GM19438 (cell line): ENCODE measurements around the gene IFNGR2.
"Not testable (repeated sequence)": the region's sequence is repeated elsewhere in the genome, so short reads cannot be mapped to it uniquely, and the experiment has no call there.

Source experiments
- ATAC-seq: cut with Tn5 transposase; IDR thresholded peaks from one replicate; pipeline ENCODE4 v1.9.1; 2021; ENCODE audit warnings: low read depth; ENCODE audit not compliant: unreplicated experiment

IFNGR2 gene

DNA sequence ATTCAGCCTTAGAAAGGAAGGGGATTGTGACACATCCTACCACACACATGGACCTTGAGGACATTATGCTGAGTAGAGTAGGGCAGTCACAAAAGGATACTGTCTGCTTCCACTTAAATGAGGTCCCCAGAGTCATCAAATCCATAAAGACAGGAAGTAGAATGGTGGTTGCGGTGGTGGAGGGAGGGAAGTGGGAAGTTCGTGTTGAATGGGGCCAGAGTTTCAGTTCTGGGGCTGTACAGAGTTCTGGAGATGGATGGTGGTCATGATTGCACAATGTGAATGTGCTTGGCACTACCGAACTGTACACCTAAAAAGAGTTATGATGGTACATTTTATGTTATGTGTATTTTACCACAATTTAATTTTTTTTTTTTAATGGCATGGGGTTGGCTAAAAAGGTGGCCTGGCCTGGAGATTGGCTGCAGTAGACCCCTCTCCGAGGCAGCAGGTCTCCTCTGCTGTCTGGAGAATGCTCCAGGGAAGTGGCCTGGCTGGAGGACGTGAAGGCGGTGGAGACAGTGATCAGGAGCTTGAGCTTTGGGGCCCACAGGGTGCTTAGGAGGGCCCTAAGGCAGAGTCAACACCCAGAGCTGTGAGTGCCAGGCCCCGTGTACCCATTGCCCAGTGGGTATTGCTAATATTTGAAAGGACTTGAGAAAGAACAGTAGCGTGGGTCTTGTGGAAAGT lies 30.4 kb downstream of the IFNGR2 start:
- no peak for ATAC-seq

GRCh38 chr21:33434770-33435360 lies 31.7 kb downstream of the IFNGR2 start:
- peak; percentile 85 for ATAC-seq

GRCh38 chr21:33437140-33437539 lies 33.9 kb downstream of the IFNGR2 start:
- no peak for ATAC-seq

GRCh38 chr21:33441489-33442477 lies 38.6 kb downstream of the IFNGR2 start:
- ATAC-seq = peak; percentile 62

GRCh38 chr21:33443194-33443593 lies 40.0 kb downstream of the IFNGR2 start:
- ATAC-seq = no peak

- ATAC-seq = no peak
Measured at GRCh38 chr21:33444499-33444898, 41.3 kb downstream of the IFNGR2 start.

DNA sequence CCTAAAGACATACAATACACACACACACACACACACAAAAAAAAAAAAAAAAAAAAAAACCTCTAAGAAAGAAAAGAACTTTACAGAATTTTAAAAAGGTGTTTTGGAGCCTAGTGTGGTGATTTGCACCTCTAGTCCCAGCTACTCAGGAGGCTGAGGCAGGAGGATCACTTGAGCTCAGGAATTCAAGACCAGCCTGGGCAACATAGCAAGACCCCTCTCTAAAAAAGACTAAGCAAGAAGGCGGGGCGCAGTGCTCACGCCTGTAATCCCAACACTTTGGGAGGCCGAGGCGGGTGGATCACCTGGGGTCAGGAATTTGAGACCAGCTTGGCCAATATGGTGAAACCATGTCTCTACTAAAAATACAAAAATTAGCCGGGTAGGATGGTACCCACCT lies 43.4 kb downstream of the IFNGR2 start:
- ATAC-seq = not testable (repeated sequence)

- no peak for ATAC-seq
Measured at GRCh38 chr21:33449616-33450015, 46.4 kb downstream of the IFNGR2 start.

DNA sequence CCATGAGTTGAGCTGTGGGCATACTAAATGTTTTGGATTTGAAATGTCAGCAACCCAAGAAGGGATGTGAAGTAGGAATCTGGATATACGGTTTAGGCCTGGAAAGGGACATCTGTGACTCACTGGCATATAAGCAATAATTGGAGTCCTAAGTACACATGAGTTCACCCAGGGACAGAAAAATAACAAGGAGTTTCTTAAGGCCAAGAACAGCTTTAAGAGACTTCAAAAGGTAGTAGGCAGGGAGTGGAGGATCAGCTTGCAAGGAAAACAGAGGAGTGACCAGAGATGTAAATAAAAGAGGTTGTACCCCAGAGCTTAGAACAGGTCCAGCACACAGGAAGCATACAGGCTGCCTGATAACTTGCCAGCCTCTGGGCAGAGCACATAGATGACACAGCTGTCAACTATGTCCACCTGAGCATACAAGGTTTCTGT lies 48.4 kb downstream of the IFNGR2 start:
- ATAC-seq = no peak

- ATAC-seq = no peak
Measured at GRCh38 chr21:33452362-33452761, 49.1 kb downstream of the IFNGR2 start.

GRCh38 chr21:33455686-33456446 lies 52.7 kb downstream of the IFNGR2 start:
- no peak for ATAC-seq

DNA sequence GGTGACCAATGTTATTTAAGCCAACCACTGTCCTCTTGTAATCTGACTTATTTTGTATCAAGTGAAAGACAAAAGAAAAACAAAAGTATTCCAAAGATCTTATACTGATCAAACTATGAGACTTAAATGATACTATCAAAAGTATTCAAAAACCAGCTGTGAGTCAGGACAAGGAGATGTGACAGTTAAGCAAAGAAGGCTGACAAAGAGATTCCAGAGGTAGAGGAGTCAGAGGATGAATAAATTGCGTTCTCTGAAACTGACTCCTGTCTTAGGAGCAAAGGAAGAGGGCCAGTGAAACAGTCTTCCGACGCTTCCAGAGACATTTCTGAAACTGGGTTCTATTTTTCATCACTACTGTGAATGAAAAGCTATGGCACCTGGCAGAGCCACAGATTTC lies 55.6 kb downstream of the IFNGR2 start:
- ATAC-seq = no peak

- ATAC-seq = no peak
Measured at GRCh38 chr21:33461538-33462250, 58.5 kb downstream of the IFNGR2 start.

DNA sequence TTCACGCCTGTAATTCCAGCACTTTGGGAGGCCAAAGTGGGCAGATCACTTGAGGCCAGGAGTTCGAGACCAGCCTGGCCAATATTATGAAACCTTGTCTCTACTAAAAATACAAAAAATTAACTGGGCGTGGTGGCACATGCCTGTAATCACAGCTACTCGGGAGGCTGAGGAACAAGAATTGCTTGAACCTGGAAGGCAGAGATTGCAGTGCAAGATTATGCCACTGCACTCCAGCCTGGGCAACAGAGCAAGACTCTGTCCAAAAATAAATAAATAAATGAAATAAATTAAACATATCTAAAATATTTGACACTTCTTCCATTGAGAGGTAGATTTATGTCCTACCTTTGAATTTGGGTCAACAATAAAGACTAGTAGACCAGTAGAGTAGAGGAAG lies 66.0 kb downstream of the IFNGR2 start:
- ATAC-seq = not testable (repeated sequence)

- ATAC-seq = no peak
Measured at GRCh38 chr21:33470701-33471100, 67.5 kb downstream of the IFNGR2 start.

DNA sequence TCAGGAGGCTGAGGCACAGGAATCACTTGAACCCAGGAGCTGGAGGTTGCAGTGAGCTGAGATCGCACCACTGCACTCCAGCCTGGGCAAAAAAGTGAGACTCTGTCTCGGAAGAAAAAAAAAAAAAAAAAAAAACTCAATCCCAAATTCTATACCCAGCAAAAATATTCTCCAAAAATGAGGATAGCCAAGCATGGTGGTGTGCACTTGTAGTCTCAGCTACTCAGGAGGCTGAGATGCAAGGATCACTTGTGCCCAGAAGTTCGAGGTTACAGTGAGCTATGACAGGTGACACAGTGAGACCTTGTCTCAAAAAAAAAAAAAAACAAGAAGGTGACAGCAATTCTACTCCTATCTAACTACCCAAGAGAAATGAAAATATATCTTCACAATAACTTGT lies 70.1 kb downstream of the IFNGR2 start:
- ATAC-seq = no peak

DNA sequence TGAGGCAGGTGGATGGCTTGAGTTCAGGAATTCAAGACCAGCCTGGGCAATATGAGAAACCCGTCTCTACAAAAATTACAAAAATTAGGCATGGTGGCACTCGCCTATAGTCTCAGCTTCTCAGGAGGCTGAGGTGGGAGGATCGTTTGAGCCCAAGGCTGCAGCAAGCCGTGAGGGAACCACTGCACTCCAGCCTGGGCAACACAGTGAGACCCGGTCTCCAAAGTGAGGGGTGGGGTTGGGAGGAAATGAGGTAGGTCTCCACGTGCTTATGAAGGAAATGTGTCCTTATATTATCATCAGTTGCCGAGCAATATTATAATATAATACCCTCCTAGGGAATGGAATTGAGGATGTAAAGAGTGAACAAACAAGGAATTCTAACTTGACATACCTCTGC lies 73.9 kb downstream of the IFNGR2 start:
- no peak for ATAC-seq

GRCh38 chr21:33478182-33478581 lies 75.0 kb downstream of the IFNGR2 start:
- no peak for ATAC-seq

DNA sequence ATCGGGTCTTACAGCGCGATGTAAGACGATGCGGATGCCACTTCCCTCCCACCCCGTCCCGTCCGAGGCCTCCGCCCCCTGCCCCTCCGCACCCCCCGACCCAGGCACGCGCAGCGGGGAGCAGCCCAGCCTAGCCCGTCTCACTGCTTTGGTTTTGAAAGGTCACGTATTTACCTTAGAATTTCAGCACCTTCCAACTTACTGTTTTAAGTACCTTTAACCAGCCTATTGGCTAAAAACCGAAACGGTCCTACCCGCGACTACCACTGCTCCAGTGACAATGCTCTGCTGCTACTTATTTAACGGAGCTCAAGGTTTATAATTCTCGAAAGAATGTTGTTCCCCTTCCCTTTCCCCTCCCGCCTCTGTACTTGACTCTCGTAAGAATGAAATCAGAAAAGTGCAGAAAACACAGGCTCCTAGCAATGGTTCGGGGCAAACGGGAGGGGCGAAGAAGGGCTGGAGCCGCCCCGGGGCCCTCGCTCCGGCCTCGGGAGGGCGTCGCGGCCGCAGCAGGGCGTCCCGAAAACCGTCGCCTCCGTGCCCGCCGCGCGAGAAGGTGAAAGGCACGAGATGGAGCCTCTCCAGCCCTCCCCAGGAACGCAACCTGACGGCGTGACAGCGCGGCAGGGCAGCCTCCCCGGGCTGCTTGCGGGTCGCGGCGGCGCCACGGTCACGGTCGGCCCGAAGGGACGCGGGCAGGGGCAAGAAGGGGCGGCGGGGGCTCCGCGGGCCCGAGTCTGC lies 75.9 kb downstream of the IFNGR2 start:
- ATAC-seq = peak; percentile 14
